Inflammatory macrophage (primary cell): Measurements from ENCODE around the gene VILL.
A peak's percentile ranks its signal among the peaks of the same experiment; 100 is the strongest.
"Not testable (repeated sequence)": the region's sequence is repeated elsewhere in the genome, so short reads cannot be mapped to it uniquely, and the experiment has no call there.

Experiments
- DNase-seq, 2 donors: peaks; one replicate each; pipeline ENCODE4 v3.0.0-alpha.2; 2020 to 2022

VILL gene

GRCh38 chr3:37964146-37964545 is 26.4 kb upstream of the VILL start:
- no peak for DNase-seq

- no peak for DNase-seq
These were observed 25.9 kb upstream of the VILL start for GRCh38 chr3:37964716-37965115.

- DNase-seq: peak; percentile 63 to 69
These were observed 23.2 kb upstream of the VILL start for GRCh38 chr3:37967260-37967881.

- DNase-seq: no peak
These were observed 22.4 kb upstream of the VILL start for GRCh38 chr3:37968199-37968598.

- no peak for DNase-seq
These were observed 21.6 kb upstream of the VILL start for GRCh38 chr3:37968813-37969595.

- no peak for DNase-seq
These were observed 20.9 kb upstream of the VILL start for GRCh38 chr3:37969596-37970100.

- no peak for DNase-seq
These were observed 19.8 kb upstream of the VILL start for GRCh38 chr3:37970802-37971201.

- no peak for DNase-seq
These were observed 19.1 kb upstream of the VILL start for GRCh38 chr3:37971467-37971866.

- not testable (repeated sequence) for DNase-seq
These were observed 18.5 kb upstream of the VILL start for GRCh38 chr3:37972056-37972455.

- DNase-seq: no peak
These were observed 17.1 kb upstream of the VILL start for GRCh38 chr3:37973246-37974054.

- DNase-seq: peak; percentile 76 to 81
These were observed 16.2 kb upstream of the VILL start for GRCh38 chr3:37974121-37975083.

- peak; percentile 84 to 91 for DNase-seq
These were observed 10.8 kb upstream of the VILL start for GRCh38 chr3:37979541-37980461.

- DNase-seq: no peak
These were observed 9.9 kb upstream of the VILL start for GRCh38 chr3:37980462-37981347.

- no peak for DNase-seq
These were observed 9.3 kb upstream of the VILL start for GRCh38 chr3:37981348-37981664.

- no peak for DNase-seq
These were observed 8.3 kb upstream of the VILL start for GRCh38 chr3:37982331-37982730.

GRCh38 chr3:37984051-37984450 is 6.5 kb upstream of the VILL start:
- DNase-seq: no peak

- DNase-seq: no peak
These were observed 6.0 kb upstream of the VILL start for GRCh38 chr3:37984596-37984995.

- no peak for DNase-seq
These were observed 4.8 kb upstream of the VILL start for GRCh38 chr3:37985637-37986320.
